Stimulated activated CD8-positive, alpha-beta memory T cell treated with anti-CD3 and anti-CD28 coated beads, Interleukin-7, amount 100 ng/mL, for 1 hour (primary cell): ENCODE data around the gene TCF21.
"Not testable (repeated sequence)": the region's sequence is repeated elsewhere in the genome, so short reads cannot be mapped to it uniquely, and the experiment has no call there.

ENCODE experiments used
- DNase-seq, 2 donors: peaks; one replicate each; pipeline ENCODE4 v3.0.0-alpha.2; 2020; ENCODE audit warnings: low read depth in 2 of 2

The TCF21 gene

DNA sequence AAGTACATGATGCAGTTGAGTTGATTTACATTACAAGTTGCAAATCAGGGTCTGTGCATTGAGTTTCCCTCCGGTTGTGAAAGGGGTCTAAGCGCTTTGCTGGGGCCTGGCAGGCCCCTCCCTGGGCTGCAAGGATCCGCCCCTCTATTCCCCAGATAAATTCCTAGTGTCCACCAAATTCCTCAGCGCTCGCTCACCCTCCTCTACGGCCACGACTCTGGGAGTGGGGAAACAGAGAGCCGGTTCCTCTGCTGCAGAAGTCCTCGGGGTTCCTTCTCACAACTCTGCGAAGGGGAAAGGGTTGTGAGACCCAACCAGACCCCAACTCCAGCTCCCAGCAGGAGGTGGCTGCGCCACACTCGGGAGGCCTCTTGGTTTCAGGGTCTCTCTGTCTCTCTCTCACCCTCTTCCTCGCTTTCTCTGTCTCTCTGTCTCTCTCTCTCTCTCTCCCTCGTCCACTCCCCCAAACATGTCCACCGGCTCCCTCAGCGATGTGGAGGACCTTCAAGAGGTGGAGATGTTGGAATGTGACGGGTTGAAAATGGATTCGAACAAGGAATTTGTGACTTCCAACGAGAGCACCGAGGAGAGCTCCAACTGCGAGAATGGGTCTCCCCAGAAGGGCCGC, at the start of gene TCF21:
Gene TCF21 (plus strand): TSS at position 185 of the 628 bp plus-strand sequence. CDS start 285 bp downstream, at position 470.
- DNase-seq = no peak

DNA sequence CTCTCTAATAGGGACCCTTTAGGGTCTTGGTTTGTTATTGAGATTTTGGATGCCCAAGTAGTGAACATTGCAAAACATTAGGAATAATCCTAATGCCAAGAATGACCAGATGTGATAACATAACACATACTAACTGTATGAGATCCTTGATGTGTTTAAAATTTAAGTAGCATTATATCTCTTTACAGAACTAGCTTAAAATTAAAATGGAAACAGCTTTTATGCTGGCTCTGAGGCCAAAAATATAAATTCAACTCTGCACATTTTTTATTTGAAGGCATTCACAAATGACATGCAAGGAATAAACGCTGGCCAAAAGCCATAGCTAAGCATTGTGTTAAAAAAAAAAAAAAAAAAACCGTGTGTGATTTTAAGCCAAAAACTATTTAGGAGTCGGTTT, 47.7 kb upstream of the TCF21 start:
- DNase-seq = no peak

DNA sequence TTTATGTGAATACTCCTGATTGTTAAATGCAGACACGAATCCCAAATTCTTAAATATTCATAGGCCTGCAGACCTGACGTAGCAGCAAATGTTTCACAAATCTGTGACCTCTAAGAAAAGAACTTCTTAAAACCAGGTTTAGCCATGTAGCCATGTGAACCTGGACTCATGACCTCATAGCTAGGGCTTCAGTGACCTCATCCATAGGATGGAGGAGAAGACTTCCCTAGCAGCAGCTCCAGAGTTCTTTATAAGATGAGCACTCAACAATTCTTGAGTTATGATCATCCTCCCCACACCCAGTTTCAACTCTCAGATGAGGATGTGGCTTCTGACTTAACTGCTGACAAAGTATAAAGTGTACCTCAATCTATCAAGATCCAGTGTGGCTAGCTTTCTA, 45.8 kb upstream of the TCF21 start:
- DNase-seq = no peak

GRCh38 chr6:133844709-133845108, 44.2 kb upstream of the TCF21 start:
- no peak for DNase-seq

- no peak for DNase-seq
Measured at GRCh38 chr6:133854041-133854363, 34.9 kb upstream of the TCF21 start.

GRCh38 chr6:133854364-133855275, 34.3 kb upstream of the TCF21 start:
- DNase-seq = no peak

DNA sequence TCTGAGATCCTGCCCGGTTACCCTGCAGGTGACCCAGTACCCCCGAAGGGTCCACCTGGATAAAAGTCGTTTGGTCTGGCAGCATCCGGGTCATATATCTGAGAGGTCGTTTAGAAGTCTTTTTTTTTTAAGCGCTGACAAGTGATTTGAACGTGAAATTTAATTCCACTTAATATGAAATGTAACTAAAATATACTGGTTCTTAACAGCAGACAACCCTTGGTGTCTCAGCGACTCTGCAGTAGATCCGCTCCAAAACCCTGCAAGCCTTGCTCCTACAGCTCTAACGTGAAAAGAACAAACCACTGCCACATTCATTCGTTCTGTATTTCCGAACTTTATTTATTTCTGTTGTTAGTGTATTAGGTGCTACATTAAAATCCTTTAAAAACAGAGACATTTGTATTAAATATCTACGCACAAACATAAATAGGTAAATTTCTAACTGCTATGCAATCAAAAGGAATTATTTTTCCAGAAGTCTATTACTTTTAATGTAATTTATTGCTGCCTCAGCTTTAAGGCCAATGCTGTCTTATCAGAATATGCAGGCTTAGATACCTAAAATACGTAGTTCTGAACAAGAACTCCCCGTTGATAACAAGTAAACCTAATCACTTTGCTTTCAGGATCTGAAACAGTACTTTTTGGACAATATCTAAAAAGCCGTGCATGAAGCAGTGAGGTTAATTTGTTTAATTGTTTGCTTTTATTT, 33.5 kb upstream of the TCF21 start:
- no peak for DNase-seq

- no peak for DNase-seq
Measured at GRCh38 chr6:133855991-133856370, 32.9 kb upstream of the TCF21 start.

DNA sequence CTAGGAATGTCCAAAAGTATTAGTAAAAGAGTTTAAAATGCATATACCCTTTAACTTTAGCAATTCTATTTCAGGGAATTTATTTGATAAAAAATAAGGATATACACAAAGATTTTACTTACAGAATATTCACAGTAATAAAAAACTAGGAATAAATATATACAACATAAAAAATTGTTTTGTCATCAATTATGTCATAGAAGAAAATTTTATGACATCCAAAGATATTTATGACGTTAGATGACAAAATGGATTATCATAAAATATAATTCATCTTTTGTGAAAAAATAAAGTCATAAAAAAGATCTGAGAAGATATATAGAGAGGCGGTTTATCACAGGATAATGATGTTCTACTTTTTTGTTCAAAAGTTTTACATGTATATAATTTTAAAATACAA, 32.0 kb upstream of the TCF21 start:
- DNase-seq = no peak

- DNase-seq = no peak
Measured at GRCh38 chr6:133857696-133858095, 31.2 kb upstream of the TCF21 start.

GRCh38 chr6:133861337-133861736, 27.6 kb upstream of the TCF21 start:
- not testable (repeated sequence) for DNase-seq

GRCh38 chr6:133863228-133863627, 25.7 kb upstream of the TCF21 start:
- DNase-seq = no peak

- DNase-seq = no peak
Measured at GRCh38 chr6:133865680-133866079, 23.2 kb upstream of the TCF21 start.

DNA sequence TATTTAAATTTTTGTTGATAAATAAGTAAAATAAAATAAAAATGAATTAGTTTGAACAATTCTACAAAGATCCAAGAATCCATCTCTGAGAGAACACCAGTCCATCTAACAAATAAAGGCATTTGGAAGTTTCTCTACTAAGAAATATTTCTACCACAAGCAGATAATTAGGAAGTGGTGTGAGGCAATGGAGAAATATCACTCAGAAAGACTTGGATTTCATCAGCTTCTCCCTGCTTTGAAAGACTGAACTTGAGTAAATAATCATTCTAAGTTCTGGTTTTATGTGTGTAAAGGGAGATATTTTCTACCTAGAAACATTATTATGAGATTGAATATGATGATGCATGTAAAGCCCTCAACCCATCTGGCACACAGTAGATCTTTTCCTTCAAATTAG, 17.8 kb upstream of the TCF21 start:
- no peak for DNase-seq

- no peak for DNase-seq
Measured at GRCh38 chr6:133873538-133873937, 15.4 kb upstream of the TCF21 start.

- DNase-seq = no peak
Measured at GRCh38 chr6:133877116-133877515, 11.8 kb upstream of the TCF21 start.

DNA sequence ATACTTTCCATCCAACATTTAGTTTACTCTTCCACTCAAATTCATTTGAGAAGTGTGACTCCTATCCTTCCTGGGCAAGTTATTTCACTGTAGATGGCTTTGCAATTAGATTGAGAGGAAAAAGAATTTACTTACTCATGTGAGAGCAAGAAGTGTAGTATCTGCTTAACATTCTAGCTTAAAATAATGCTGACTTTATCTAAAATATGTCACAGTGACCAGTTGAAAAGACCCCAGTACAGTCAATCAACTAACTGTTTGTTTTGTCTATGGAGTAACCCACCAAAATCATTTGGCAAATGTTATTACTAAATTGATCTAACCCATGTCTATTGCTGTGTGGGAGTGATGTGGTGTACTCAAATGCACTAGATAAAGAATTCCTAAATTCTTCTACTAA, 8.9 kb upstream of the TCF21 start:
- no peak for DNase-seq

- no peak for DNase-seq
Measured at GRCh38 chr6:133880896-133881295, 8.0 kb upstream of the TCF21 start.

GRCh38 chr6:133886104-133886775, 2.7 kb upstream of the TCF21 start:
- no peak for DNase-seq

- DNase-seq = no peak
Measured at GRCh38 chr6:133887156-133887879, 1.6 kb upstream of the TCF21 start.

DNA sequence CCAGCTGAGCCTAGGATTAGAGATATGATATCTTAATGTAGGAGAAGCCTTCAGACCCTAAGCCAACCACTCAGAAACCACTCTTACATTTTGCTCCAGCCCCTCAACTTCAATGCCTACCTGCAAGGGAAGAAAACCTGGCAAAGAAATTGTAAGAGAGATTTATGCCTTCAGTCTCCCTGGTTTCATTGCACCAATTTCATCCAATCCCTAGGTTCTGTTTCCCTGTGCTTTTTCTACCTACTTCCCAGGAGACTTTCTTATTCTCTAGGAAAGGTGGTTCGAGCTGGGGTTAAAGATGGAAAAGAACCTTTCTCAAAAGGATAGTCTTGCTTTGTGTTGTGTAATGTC, 1.1 kb upstream of the TCF21 start:
- no peak for DNase-seq
